ENCODE measurements around the gene FNIP2.
"Not testable (repeated sequence)": the region's sequence is repeated elsewhere in the genome, so short reads cannot be mapped to it uniquely, and the experiment has no call there.

FNIP2 gene

DNA sequence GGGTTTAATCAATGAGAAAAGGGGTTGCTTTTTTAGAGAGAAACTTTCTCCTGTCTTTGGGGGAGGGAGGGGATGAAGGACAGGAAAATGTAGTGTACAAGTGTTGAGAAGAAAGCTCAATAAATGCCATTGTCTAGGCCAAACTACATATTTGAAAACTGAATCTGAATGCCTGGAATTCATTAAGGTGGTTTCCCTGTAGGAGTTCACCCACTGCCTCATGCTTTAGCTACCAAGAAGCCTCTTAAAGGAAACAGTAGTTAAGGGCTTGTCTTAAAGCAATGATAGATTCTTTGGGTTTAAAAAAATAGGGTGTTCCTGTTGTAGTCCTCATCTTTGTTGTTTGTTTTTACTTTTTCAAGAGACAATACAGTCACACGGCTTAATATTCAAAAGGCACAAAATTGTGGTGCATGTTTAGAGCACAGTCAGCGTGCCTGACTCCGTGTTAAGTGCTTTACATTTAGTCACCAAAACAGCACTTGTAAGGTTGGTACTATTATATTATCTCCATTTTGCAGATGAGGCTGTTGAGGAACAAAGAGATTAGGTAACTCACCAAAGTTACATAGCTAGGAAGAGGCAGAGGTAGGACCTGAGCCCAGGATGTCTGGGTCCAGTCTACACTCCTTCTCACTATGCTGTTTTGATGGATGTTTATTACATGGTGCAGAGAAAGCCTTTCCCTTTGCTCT is 46.0 kb downstream of the FNIP2 start:
- no peak for DNase-seq (ENCODE audit: low spot score)

DNA sequence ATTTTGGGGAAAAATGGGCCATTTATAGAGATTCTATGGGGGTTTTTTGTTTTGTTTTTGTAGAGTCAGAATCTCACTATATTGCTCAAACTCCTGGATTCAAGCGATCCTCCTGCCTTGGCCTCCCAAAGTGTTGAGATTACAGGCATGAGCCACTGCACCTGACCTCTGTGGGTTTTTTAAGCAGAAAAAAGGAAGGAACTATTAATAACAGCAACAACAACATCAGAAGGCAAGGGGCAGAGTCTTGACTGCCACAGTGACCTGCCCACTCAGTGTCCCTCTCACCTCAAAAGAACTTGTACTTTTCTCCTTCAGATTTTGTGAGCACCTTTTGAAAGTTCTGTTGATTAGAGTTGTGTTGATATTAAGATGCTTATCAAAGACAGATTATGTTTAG is 48.1 kb downstream of the FNIP2 start:
- no peak for DNase-seq (ENCODE audit: low spot score)

DNA sequence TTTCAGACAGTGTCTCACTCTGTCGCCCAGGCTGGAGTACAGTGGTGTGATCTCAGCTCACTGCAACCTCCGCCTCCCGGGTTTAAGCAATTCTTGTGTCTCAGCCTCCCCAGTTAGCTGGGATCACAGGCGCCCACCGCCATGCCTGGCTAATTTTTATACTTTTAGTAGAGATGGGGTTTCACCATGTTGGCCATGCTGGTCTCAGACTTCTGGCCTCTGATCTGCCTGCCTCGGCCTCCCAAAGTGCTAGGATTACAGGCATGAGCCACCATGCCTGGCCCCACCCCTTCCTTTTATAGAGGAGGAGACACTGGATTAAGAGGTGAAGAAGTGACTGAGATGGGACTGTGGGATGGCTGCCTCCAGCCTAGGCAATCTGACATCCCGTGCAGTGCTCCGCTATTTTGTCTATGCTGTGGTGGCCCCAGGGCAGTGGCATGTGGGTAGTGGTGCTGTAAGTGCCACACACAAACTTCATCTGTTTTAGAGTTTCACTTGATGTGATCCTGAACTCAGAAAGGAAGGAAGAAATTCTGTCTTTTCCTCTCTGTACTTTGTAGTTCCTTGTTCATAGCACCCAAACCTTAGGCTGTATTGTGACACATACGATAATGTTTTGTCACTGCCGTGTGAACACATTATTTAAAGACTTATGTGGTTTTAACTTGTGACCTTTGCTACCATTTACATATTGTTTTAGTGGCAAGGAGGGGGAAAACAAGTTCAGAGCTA is 48.9 kb downstream of the FNIP2 start:
- DNase-seq (ENCODE audit: low spot score): no peak

- DNase-seq (ENCODE audit: low spot score): no peak
These were observed 49.8 kb downstream of the FNIP2 start for GRCh38 chr4:158818560-158819140.

GRCh38 chr4:158819942-158820786 is 51.3 kb downstream of the FNIP2 start:
- DNase-seq (ENCODE audit: low spot score): no peak

DNA sequence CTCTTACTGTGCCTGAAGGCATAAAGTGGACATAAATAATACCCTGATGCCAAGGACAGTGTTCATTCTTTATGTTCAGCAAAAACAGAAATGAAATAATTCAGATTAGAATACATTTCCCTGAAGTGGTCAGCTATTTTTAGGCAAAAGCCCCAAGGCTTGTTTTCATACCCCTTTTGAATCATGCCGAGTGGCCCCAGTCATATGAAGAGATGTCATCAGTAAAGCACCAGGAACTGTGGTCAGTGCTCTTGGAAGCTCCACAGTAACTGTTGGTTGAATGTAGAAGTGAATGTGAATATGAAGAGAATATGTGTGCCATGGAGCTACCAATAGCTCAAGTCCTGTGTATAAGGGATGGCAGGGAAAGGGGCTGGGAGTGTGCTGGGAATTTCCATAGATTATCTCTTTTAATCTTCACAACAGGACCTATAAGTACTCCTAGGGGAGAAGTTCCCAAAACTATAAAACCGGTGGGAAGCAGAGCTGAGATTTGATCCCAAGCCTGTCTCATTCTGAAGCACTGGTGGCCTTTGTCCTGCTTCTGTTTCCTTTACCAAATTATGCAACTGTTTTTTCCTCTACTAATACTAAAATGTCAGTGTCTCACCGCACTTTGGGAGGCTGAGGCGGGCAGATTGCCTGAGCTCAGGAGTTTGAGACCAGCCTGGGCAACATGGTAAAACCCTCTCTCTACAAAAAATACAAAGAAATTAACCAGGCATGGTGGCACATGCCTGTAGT is 52.6 kb downstream of the FNIP2 start:
- no peak for DNase-seq (ENCODE audit: low spot score)

- no peak for DNase-seq (ENCODE audit: low spot score)
These were observed 53.5 kb downstream of the FNIP2 start for GRCh38 chr4:158822348-158822747.

GRCh38 chr4:158823461-158823873 is 54.6 kb downstream of the FNIP2 start:
- no peak for DNase-seq (ENCODE audit: low spot score)

- no peak for DNase-seq (ENCODE audit: low spot score)
These were observed 55.8 kb downstream of the FNIP2 start for GRCh38 chr4:158824425-158825274.

GRCh38 chr4:158825433-158826036 is 56.7 kb downstream of the FNIP2 start:
- DNase-seq (ENCODE audit: low spot score): no peak

DNA sequence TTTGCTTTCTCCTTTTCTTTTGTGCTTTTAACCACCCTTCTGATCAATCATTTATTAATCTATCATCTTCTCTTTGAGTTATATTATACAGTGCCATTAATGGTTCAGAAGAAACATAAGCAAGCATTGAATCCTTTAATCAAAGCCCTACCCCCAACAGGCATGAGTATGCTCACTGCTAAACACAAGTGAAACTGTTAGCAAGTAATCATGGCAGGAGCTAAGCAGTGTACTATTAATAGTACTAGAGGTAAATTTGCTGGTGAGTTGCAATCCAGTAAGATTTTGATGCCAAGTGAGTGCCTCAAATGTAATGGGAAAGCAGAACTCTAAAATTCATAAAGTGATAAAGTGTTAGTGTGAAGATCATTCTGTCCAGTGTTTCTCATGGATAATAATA is 57.2 kb downstream of the FNIP2 start:
- no peak for DNase-seq (ENCODE audit: low spot score)

- DNase-seq (ENCODE audit: low spot score): peak; percentile 20
These were observed 58.1 kb downstream of the FNIP2 start for GRCh38 chr4:158826882-158827281.

DNA sequence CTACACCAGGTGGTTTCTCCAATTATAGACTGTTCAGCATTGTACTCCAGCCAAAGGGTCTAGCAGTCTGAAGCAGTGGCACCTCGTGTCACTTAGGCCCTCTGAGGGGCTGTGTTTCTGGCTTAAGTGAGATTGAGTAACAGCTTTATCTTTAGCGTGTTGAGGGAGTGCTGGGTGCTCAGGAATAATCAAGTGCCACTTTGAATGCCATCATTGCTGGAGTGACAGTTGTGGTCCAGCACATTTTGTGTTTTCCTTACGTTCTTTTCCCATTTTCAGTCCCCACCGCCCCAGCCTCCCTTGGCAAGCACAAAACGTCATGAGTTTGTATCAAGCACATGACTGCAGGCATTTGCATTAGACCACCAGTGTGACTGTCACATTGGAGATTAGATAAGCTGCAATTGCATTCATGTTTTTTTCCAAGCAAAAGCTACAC is 58.7 kb downstream of the FNIP2 start:
- no peak for DNase-seq (ENCODE audit: low spot score)

GRCh38 chr4:158828151-158828550 is 59.3 kb downstream of the FNIP2 start:
- DNase-seq (ENCODE audit: low spot score): not testable (repeated sequence)

DNA sequence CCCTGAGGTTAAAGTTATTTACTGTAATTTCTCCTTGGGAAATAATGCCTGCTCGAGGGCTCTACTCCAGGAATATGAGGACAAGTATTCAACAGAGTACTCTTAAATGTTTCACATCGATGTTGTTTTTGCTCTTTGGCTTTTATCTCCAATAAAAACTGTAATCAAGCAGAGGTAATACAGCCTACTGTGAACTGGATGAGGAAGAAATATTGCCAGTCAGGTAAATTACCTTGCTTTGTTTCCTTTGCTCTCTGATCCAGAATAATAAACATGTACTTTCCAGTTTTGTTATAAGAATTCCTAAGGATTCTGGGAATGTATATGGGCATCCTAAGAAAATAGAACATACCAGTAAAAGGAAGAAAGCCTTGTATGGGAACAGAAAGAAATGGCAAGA is 60.4 kb downstream of the FNIP2 start:
- no peak for DNase-seq (ENCODE audit: low spot score)

DNA sequence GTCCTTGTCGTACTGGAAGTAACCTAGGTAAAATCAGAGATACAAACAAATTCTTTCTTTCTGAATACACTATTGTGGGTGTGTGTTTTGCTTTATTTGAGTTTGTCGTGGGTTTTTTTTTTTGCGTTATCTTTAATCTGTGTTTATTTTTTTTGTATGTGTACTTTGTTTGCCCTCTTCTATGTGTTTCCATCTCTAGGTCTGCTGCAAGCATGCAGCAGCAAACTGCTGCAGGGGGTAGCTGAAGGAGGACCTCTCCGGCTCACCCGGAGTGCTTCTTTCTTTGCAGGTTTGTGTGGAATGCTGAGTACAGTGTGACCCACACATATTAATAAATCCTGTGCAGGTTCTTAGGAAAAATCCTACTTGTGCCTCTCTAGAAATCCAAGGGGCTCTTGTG is 64.8 kb downstream of the FNIP2 start:
- DNase-seq (ENCODE audit: low spot score): no peak

- DNase-seq (ENCODE audit: low spot score): no peak
These were observed 66.6 kb downstream of the FNIP2 start for GRCh38 chr4:158835226-158836001.

- DNase-seq (ENCODE audit: low spot score): no peak
These were observed 67.2 kb downstream of the FNIP2 start for GRCh38 chr4:158836002-158836369.

DNA sequence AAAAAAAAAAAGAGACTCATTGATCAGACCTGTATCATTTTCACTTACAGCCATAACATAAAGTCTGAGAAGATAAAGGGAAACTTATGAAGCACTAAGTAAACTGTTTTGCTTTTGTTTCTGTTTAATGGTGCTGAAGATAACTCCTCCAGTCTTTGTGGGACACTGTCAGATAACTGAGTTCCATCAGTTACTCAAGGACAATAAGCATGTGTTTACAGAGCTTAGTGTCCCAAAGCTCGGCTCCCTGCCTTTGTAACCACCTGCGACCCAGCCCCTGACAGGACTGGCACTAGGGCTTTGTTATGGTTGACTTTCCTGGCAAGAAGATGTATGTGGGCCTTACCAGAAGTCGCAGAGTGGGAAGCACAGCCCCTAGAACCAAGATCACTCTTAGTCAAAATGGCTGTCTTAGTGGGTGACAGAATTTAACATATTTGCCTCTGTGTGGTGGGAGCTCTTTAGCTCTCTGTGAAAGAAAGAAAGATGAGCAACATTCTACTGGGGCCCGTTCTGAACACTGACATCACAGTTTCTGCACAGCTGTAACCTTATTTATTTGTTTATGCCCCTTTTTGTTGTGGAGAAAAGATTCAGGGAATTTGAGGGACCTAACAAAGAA is 68.1 kb downstream of the FNIP2 start:
- DNase-seq (ENCODE audit: low spot score): no peak
